Ovary (tissue), 9 donors: ENCODE data around the gene AGPAT1. TPM values are rescaled to one million over a fixed set of nuclear protein-coding genes. Genes with fewer than 3 reads are reported as not detected.
A peak's percentile ranks its signal among the peaks of the same experiment; 100 is the strongest.

Experiments used
- DNase-seq, 5 donors: peaks; one replicate each; pipeline ENCODE4 v3.0.0-alpha.2; 2019 to 2020
- H3K27ac ChIP-seq, 2 donors: fragments of 200-600 bp; one replicate each; pipeline versions ENCODE4 v1.5.1 to v1.8.0; 2019 to 2022
- H3K27me3 ChIP-seq: fragments of 200-600 bp; one replicate; pipeline ENCODE4 v1.8.0; 2022
- H3K36me3 ChIP-seq: fragments of 200-600 bp; sonication (generic); one replicate; pipeline ENCODE4 v1.5.1; 2019
- H3K4me1 ChIP-seq: one replicate; pipeline ENCODE4 v1.8.1; 2013; ENCODE audit warnings: mild to moderate bottlenecking, moderate library complexity; ENCODE audit not compliant: insufficient read depth
- H3K4me3 ChIP-seq: fragments of 200-600 bp; sonication (generic); one replicate; pipeline ENCODE4 v1.5.1; 2017
- H3K9me3 ChIP-seq, 2 donors: fragments of 200-600 bp in 1 of 2; sonication (generic) in 1 of 2; one replicate each; pipeline versions ENCODE4 v1.5.1 to v1.8.1; 2013 to 2019; ENCODE audit warnings: mild to moderate bottlenecking in 1 of 2, moderate library complexity in 1 of 2
- EP300 ChIP-seq: sonication (generic); formaldehyde crosslinking; IDR thresholded peaks from one replicate; pipeline ENCODE4 v1.6.1; 2017; ENCODE audit warnings: antibody characterized with exemption
- POLR2A ChIP-seq: fragments of 450-650 bp; IDR thresholded peaks from one replicate; pipeline ENCODE4 v1.6.1; 2017; ENCODE audit warnings: antibody characterized with exemption, mild to moderate bottlenecking, moderate library complexity
- WGBS, 3 donors: extraction: QIAGEN DNeasy Blood & Tissue Kit in 1 of 3; methylation state at CpG; one replicate each; pipeline versions ENCODE4 v1.1.5 to v1.1.7; 2013 to 2017; 5-methylcytosine and 5-hydroxymethylcytosine counted together
- intact Hi-C, 4 donors: fragments of 100-400 bp; cut with DNase I; formaldehyde crosslinking; loops; one replicate each; pipeline versions ENCODE4 v1.11.0 to v1.15.1; 2022 to 2023
- polyA plus RNA-seq, 2 donors: library from polyadenylated mRNA; stranded (reverse); fragments of 200-250 nt in 1 of 2; fragments of 350-450 nt in 1 of 2; fragmentation: Illumina TruSeq in 1 of 2; extraction: RNeasy Lipid Tissue Mini Kit (QIAGEN cat#74804) in 1 of 2; gene quantifications; one replicate each; pipeline ENCODE4 v1.2.3, GENCODE V29; 2013 to 2014
- total RNA-seq, 7 donors: library from RNA; depleted of rRNA in 2 of 7; stranded (reverse); fragments of >200 nt in 2 of 7; fragmentation: NEBNext Ultra II Directional in 3 of 7; extraction: Animal tissue kit (Norgen Biotek cat#: 25700) in 3 of 7; gene quantifications; one replicate each; pipeline versions ENCODE4 v1.1.0 to v1.2.4, GENCODE V29; 2016 to 2023
- TF ChIP-seq, protein P1 (sequence below), 3 donors: fragments of 450-650 bp in 2 of 3; fragments of 200-600 bp in 1 of 3; IDR thresholded peaks; one replicate each; pipeline versions ENCODE4 v1.5.1 to v1.8.0; 2016 to 2022; ENCODE audit warnings: antibody characterized with exemption in 3 of 3, mild to moderate bottlenecking in 1 of 3
- donor health status: DM: no; HTN: no; CAD: no; lungs with moderate emphysema.
- donor health status: DM: no; HTN: no; CAD: no.
- donor health status: Bipolar disorder and iron deficiency.
- donor health status: DM: yes; HTN: yes; CAD: no.
- donor health status: DM: no; HTN: no; CAD: no.
- donor health status: DM: yes; HTN: yes; CAD: no.

AGPAT1 gene
- total and polyA plus RNA-seq, 9 donors: 29.6 to 82.4 (median 60.6) TPM

DNA sequence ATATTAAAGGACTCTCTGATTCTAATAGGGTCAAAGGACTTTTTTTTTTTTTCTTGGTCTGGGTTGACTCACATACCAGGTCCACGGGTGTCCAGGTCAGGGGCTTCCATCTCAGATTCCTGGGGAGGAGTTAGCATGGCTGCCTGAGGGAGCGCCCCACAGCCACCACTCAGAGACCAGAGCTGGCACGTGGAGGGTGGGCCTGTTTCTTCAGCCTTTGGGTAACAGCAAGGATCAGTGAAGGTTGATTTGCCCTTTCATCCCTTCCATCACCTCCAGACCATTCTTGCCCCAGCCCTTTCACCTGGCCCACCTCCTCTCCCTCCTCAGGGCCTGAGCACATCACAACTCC is 22.4 kb upstream of the AGPAT1 start:
- intact Hi-C loops: loop anchor here in 1 of 4 donors (10.0 kb wide), 1 partner anchor 776 kb away; no protein-coding TSS in a partner anchor
- peaks cover 3% of the 10 kb centered on the region for H3K4me1 ChIP-seq
- no peak overlapping the region for H3K4me3 ChIP-seq
- WGBS, 3 donors: 64 to 74% (median 70%) methylated on average over 3 of the region's 3 CpGs
- DNase-seq: no peak
- H3K36me3 ChIP-seq: no peaks in the 10 kb centered on the region
- no peaks in the 10 kb centered on the region for H3K27me3 ChIP-seq
- TF ChIP-seq, protein P1, sequence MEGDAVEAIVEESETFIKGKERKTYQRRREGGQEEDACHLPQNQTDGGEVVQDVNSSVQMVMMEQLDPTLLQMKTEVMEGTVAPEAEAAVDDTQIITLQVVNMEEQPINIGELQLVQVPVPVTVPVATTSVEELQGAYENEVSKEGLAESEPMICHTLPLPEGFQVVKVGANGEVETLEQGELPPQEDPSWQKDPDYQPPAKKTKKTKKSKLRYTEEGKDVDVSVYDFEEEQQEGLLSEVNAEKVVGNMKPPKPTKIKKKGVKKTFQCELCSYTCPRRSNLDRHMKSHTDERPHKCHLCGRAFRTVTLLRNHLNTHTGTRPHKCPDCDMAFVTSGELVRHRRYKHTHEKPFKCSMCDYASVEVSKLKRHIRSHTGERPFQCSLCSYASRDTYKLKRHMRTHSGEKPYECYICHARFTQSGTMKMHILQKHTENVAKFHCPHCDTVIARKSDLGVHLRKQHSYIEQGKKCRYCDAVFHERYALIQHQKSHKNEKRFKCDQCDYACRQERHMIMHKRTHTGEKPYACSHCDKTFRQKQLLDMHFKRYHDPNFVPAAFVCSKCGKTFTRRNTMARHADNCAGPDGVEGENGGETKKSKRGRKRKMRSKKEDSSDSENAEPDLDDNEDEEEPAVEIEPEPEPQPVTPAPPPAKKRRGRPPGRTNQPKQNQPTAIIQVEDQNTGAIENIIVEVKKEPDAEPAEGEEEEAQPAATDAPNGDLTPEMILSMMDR (IDR thresholded peaks at IDR 0.05): no peak
- no peak overlapping the region for H3K27ac ChIP-seq
- no peaks in the 10 kb centered on the region for H3K9me3 ChIP-seq

DNA sequence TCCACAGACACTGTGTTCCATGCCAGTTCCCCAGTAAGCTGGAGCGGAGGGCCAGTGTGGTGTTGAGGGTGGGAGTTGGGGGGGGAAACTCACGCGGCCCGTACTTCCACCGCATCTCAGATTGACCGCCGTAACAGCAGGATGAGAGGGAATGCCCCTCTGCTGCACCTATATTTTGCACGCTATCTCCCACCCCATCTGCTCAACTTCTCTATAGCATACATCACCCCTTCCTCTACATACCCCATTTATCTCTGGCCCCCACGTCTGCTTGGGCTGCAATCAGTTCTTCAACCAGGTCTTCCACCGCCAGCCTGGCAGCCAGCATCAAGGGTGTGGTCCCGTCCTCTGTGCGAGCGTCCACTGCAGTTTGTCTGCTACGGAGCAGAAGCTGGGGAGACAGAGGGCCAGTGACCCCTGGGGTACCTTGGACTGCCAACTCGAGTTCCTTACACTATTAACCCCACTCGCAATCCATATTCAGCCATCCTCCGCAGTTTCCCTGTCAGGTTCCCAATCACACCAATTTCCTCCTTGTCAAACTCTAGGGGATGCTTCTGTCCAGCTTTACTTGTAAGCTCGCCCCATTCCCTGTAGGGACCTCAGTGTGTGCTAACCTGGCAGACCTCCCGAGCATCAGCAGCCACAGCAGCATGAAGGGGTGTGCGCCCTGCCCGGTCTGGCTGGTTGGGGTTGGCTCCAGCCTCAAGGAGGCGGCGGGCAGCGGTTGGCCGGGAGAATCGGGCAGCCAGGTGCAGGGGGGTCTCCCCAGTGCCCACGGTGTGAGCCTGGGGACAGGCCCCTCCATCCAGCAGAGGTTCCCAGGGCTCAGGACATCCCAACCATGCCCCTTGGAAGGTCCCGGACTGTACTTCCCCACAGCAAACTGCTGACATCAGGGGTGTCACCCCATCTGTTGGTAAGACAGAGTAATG is 21.1 kb upstream of the AGPAT1 start:
- H3K9me3 ChIP-seq: no peaks in the 10 kb centered on the region
- peak; percentile 55 to 75 (median 71) for DNase-seq
- TF ChIP-seq POLR2A: no peak
- no peak for TF ChIP-seq EP300
- TF ChIP-seq, protein P1 (IDR thresholded peaks at IDR 0.05): no peak
- H3K27me3 ChIP-seq: no peaks in the 10 kb centered on the region
- H3K36me3 ChIP-seq: no peaks in the 10 kb centered on the region
- H3K27ac ChIP-seq: peak overlapping the region; percentile 98
- intact Hi-C loops: loop anchor here in 1 of 4 donors (10.0 kb wide), 1 partner anchor 778 kb away; no protein-coding TSS in a partner anchor
- peaks cover 3% of the 10 kb centered on the region for H3K4me1 ChIP-seq
- WGBS, 3 donors: 27 to 36% (median 29%) methylated on average over 28 of the region's 28 CpGs
- H3K4me3 ChIP-seq: peak overlapping the region; percentile 83

DNA sequence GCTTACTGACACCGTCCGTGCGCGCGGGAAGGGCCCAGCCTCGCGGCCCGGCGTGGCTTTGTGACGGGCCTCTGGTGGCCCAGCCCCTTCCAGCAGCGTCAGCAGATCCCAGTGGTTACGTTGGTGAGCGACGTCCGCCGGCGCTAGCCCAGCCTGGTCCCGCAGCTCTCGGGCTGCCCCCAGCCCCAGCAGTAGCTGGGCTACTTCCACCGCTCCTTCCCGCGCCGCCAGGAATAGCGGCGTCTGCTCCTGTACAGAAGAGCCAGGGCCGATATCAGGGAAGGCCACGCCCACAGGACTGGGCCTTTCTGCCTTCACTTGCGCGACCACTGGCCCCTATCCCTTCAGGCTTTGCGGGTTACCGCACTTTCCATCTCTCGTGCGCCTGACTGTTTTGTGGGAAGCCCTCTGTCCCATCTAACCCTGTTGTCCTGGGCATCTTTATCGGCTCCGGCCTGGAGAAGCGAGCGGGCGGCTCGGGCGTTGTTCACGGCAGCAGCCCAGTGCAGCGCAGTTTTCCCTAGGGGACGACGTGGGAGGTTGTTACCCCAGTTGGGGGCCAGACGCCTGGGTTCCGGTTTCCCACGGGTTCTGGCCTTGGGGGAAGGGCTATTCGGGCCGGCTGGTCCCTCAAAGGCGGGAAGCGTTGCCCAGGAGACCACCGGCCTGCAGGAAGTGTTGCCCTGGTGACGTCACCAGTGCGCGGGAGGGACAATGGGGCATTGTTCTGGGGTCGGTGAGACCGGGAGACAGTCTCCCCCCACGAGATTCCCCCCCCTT is 20.2 kb upstream of the AGPAT1 start:
- 0 to 1% (median 1%) methylated on average over 40 to 58 of the region's 58 CpGs for WGBS, 3 donors
- TF ChIP-seq POLR2A (peak; percentile 100), EP300 (peak; percentile 96)
- TF ChIP-seq, protein P1 (IDR thresholded peaks at IDR 0.05): no peak
- intact Hi-C loops: loop anchor here in 1 of 4 donors (10.0 kb wide), 1 partner anchor 779 kb away; no protein-coding TSS in a partner anchor

DNA sequence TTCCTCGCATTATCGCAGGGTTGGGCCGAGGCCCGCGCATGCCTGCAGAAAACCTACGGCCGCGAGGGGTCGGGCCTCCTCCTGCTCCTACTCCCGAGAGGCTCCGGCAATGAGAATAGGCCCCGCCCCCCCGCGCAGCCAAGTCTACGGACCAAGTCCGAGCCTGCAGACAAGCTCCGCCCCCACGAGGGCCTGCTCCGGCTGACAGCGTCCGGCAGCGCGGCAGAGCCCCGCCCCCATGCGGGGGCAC is 19.7 kb upstream of the AGPAT1 start:
- intact Hi-C loops: loop anchor here in 1 of 4 donors (10.0 kb wide), 1 partner anchor 779 kb away; no protein-coding TSS in a partner anchor
- Histone ChIP-seq H3K36me3 (no peaks in the 10 kb centered on the region), H3K9me3 (no peaks in the 10 kb centered on the region), H3K4me1 (peaks cover 6% of the 10 kb centered on the region), H3K27me3 (no peaks in the 10 kb centered on the region), H3K27ac (peak overlapping the region in 1 of 2 donors; percentile 98), H3K4me3 (peak overlapping the region; percentile 83)
- DNase-seq: peak; percentile 100
- WGBS, 3 donors: 0 to 2% (median 1%) methylated on average over 14 to 25 of the region's 25 CpGs
- TF ChIP-seq POLR2A (no peak), EP300 (no peak)
- TF ChIP-seq, protein P1 (IDR thresholded peaks at IDR 0.05): peak; percentile 72 to 91 (median 73)

More for the DNA sequence above, 20.2 kb upstream of the AGPAT1 start:
- Histone ChIP-seq H3K9me3 (no peaks in the 10 kb centered on the region), H3K36me3 (no peaks in the 10 kb centered on the region), H3K27me3 (no peaks in the 10 kb centered on the region), H3K4me3 (peak overlapping the region; percentile 83), H3K4me1 (peaks cover 3% of the 10 kb centered on the region), H3K27ac (peak overlapping the region; percentile 98)
- peak; percentile 95 to 97 (median 97) for DNase-seq
